OCI-LY3 (cell line): ENCODE data around the gene CPA2.

Experiments used
- EZH2phosphoT487 ChIP-seq: fragments of 200-600 bp; shearing (Covaris generic); IDR thresholded peaks from 2 replicates; pipeline ENCODE4 v1.6.1; 2018; ENCODE audit warnings: antibody characterized with exemption, mixed run types, low read depth
- TF ChIP-seq, protein P1 (sequence below): fragments of 200-600, 300-600 bp; sonication (generic); IDR thresholded peaks from 2 replicates; pipeline ENCODE4 v1.5.1; 2014; ENCODE audit warnings: antibody characterized with exemption, low read length, low read depth

DNA sequence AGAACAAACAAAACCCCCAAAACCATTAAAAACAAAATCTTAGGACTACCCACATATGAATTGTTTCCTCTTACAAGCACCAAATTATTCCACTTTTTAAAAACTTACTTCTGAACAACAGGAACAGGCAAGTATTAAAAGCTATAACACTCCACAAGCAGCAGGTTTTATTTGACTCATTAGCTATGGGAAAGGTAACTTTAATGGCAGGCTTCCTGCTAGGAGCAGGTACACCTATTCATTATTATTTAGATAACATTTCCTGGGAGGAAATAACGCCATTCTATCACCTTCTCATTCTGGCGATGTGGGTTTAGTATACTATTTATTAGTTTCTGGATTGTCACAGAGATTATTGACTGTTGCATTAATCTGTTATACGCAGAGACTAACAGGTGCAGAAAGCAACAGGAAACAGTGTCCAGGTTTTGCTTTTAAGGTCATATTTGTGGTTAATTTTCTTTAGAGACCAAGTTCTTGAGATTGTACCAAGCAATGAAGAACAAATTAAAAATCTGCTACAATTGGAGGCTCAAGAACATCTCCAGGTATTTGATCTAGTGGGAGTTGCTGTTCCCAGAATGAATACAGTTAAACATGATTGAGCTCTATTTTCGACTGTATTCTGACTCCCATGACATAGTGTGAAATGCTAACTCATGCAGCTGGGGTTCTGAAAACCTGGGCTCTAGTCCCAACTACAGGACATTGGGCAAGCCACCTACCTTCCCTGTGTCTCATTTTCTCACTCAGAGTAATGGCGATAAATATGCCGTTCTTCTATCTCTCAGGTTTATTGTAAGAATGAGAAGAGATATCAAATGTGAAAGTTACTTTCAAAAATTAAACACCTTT lies 2.0 kb downstream of the CPA2 start:
- TF ChIP-seq, protein P1, sequence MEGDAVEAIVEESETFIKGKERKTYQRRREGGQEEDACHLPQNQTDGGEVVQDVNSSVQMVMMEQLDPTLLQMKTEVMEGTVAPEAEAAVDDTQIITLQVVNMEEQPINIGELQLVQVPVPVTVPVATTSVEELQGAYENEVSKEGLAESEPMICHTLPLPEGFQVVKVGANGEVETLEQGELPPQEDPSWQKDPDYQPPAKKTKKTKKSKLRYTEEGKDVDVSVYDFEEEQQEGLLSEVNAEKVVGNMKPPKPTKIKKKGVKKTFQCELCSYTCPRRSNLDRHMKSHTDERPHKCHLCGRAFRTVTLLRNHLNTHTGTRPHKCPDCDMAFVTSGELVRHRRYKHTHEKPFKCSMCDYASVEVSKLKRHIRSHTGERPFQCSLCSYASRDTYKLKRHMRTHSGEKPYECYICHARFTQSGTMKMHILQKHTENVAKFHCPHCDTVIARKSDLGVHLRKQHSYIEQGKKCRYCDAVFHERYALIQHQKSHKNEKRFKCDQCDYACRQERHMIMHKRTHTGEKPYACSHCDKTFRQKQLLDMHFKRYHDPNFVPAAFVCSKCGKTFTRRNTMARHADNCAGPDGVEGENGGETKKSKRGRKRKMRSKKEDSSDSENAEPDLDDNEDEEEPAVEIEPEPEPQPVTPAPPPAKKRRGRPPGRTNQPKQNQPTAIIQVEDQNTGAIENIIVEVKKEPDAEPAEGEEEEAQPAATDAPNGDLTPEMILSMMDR = no peak
- no peak for TF ChIP-seq EZH2phosphoT487
